WTC11 (cell line): ENCODE measurements around the gene METTL5.

Experiments
- CREM ChIP-seq: sonication (generic); formaldehyde crosslinking; IDR thresholded peaks from 2 replicates; pipeline ENCODE4 v1.8.1; 2022; ENCODE audit warnings: mild to moderate bottlenecking, missing genetic modification reagents, moderate library complexity
- ETV6 ChIP-seq: sonication (generic); formaldehyde crosslinking; IDR thresholded peaks from 2 replicates; pipeline ENCODE4 v1.8.1; 2022; ENCODE audit warnings: mild to moderate bottlenecking, missing genetic modification reagents
- NFE2L1 ChIP-seq: sonication (generic); formaldehyde crosslinking; IDR thresholded peaks from 2 replicates; pipeline ENCODE4 v1.8.1; 2023; ENCODE audit warnings: missing genetic modification reagents
- PRRX2 ChIP-seq: fragments of 250-450 bp; sonication (Bioruptor Pico); IDR thresholded peaks from 2 replicates; pipeline ENCODE4 v1.8.0; 2021; ENCODE audit warnings: mild to moderate bottlenecking
- TEAD1 ChIP-seq: sonication (generic); formaldehyde crosslinking; IDR thresholded peaks from 2 replicates; pipeline ENCODE4 v1.8.0; 2022; ENCODE audit warnings: mild to moderate bottlenecking, missing genetic modification reagents
- ZBTB21 ChIP-seq: sonication (generic); formaldehyde crosslinking; IDR thresholded peaks from 2 replicates; pipeline ENCODE4 v1.8.1; 2023; ENCODE audit warnings: mild to moderate bottlenecking, missing genetic modification reagents, borderline replicate concordance
- TF ChIP-seq, protein P1 (sequence below): sonication (generic); formaldehyde crosslinking; IDR thresholded peaks from 2 replicates; pipeline ENCODE4 v1.8.0; 2022; ENCODE audit warnings: mild to moderate bottlenecking, missing genetic modification reagents
- TF ChIP-seq, protein P2 (sequence below): fragments of 200-600 bp; IDR thresholded peaks from 2 replicates; pipeline ENCODE4 v1.8.0; 2022; ENCODE audit warnings: antibody characterized with exemption
- TF ChIP-seq, protein P3 (sequence below): sonication (generic); formaldehyde crosslinking; IDR thresholded peaks from 2 replicates; pipeline ENCODE4 v1.8.0; 2023; ENCODE audit warnings: missing genetic modification reagents
- TF ChIP-seq, protein P4 (sequence below): sonication (generic); formaldehyde crosslinking; IDR thresholded peaks from 2 replicates; pipeline ENCODE4 v1.8.0; 2022; ENCODE audit warnings: mild to moderate bottlenecking, missing genetic modification reagents
- TF ChIP-seq, protein P5 (sequence below): sonication (generic); formaldehyde crosslinking; conservative IDR thresholded peaks from 2 replicates; pipeline ENCODE4 v1.8.1; 2022; ENCODE audit warnings: mild to moderate bottlenecking, missing genetic modification reagents
- TF ChIP-seq, protein P6 (sequence below): sonication (generic); formaldehyde crosslinking; IDR thresholded peaks from 2 replicates; pipeline ENCODE4 v1.8.1; 2022; ENCODE audit warnings: low read depth, mild to moderate bottlenecking, moderate library complexity, missing genetic modification reagents, borderline replicate concordance
- TF ChIP-seq, protein P7 (sequence below): sonication (generic); formaldehyde crosslinking; IDR thresholded peaks from 2 replicates; pipeline ENCODE4 v1.8.1; 2023; ENCODE audit warnings: mild to moderate bottlenecking, missing genetic modification reagents

DNA sequence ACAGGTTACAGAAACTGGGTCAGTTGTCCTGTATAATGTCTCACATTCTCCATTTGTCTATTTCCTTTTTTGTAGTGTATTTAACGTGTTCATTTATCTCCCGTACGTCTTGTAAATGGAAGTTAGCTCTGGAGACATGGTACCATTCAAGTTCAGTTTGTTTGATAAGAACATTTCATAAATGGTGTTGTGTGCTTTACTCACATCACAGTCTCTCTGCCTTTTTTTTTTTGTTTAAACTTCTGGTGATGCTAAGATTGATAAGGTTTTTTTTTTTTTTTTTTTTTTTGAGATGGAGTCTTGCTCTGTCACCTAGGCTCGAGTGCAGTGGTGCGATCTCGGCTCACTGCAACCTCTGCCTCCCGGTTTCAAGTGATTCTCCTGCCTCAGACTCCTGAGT, 44.2 kb upstream of the METTL5 start:
- no peak for TF ChIP-seq CREM (CRISPR knock-in tag)
- TF ChIP-seq, protein P1, sequence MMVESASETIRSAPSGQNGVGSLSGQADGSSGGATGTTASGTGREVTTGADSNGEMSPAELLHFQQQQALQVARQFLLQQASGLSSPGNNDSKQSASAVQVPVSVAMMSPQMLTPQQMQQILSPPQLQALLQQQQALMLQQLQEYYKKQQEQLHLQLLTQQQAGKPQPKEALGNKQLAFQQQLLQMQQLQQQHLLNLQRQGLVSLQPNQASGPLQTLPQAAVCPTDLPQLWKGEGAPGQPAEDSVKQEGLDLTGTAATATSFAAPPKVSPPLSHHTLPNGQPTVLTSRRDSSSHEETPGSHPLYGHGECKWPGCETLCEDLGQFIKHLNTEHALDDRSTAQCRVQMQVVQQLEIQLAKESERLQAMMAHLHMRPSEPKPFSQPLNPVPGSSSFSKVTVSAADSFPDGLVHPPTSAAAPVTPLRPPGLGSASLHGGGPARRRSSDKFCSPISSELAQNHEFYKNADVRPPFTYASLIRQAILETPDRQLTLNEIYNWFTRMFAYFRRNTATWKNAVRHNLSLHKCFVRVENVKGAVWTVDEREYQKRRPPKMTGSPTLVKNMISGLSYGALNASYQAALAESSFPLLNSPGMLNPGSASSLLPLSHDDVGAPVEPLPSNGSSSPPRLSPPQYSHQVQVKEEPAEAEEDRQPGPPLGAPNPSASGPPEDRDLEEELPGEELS (CRISPR knock-in tag), result no peak
- TF ChIP-seq, protein P2, sequence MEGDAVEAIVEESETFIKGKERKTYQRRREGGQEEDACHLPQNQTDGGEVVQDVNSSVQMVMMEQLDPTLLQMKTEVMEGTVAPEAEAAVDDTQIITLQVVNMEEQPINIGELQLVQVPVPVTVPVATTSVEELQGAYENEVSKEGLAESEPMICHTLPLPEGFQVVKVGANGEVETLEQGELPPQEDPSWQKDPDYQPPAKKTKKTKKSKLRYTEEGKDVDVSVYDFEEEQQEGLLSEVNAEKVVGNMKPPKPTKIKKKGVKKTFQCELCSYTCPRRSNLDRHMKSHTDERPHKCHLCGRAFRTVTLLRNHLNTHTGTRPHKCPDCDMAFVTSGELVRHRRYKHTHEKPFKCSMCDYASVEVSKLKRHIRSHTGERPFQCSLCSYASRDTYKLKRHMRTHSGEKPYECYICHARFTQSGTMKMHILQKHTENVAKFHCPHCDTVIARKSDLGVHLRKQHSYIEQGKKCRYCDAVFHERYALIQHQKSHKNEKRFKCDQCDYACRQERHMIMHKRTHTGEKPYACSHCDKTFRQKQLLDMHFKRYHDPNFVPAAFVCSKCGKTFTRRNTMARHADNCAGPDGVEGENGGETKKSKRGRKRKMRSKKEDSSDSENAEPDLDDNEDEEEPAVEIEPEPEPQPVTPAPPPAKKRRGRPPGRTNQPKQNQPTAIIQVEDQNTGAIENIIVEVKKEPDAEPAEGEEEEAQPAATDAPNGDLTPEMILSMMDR, result no peak
- TF ChIP-seq TEAD1 (CRISPR knock-in tag), result no peak
- TF ChIP-seq ETV6, result no peak
- TF ChIP-seq, protein P3, sequence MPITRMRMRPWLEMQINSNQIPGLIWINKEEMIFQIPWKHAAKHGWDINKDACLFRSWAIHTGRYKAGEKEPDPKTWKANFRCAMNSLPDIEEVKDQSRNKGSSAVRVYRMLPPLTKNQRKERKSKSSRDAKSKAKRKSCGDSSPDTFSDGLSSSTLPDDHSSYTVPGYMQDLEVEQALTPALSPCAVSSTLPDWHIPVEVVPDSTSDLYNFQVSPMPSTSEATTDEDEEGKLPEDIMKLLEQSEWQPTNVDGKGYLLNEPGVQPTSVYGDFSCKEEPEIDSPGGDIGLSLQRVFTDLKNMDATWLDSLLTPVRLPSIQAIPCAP (CRISPR knock-in tag), result no peak
- no peak for TF ChIP-seq ZBTB21 (CRISPR knock-in tag)
- TF ChIP-seq, protein P4, sequence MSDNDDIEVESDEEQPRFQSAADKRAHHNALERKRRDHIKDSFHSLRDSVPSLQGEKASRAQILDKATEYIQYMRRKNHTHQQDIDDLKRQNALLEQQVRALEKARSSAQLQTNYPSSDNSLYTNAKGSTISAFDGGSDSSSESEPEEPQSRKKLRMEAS, result no peak
- TF ChIP-seq NFE2L1, result no peak
- TF ChIP-seq, protein P5, sequence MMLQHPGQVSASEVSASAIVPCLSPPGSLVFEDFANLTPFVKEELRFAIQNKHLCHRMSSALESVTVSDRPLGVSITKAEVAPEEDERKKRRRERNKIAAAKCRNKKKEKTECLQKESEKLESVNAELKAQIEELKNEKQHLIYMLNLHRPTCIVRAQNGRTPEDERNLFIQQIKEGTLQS (CRISPR knock-in tag), result no peak
- TF ChIP-seq, protein P6, sequence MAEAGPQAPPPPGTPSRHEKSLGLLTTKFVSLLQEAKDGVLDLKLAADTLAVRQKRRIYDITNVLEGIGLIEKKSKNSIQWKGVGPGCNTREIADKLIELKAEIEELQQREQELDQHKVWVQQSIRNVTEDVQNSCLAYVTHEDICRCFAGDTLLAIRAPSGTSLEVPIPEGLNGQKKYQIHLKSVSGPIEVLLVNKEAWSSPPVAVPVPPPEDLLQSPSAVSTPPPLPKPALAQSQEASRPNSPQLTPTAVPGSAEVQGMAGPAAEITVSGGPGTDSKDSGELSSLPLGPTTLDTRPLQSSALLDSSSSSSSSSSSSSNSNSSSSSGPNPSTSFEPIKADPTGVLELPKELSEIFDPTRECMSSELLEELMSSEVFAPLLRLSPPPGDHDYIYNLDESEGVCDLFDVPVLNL (CRISPR knock-in tag), result no peak
- no peak for TF ChIP-seq PRRX2 (CRISPR knock-in tag)
- TF ChIP-seq, protein P7, sequence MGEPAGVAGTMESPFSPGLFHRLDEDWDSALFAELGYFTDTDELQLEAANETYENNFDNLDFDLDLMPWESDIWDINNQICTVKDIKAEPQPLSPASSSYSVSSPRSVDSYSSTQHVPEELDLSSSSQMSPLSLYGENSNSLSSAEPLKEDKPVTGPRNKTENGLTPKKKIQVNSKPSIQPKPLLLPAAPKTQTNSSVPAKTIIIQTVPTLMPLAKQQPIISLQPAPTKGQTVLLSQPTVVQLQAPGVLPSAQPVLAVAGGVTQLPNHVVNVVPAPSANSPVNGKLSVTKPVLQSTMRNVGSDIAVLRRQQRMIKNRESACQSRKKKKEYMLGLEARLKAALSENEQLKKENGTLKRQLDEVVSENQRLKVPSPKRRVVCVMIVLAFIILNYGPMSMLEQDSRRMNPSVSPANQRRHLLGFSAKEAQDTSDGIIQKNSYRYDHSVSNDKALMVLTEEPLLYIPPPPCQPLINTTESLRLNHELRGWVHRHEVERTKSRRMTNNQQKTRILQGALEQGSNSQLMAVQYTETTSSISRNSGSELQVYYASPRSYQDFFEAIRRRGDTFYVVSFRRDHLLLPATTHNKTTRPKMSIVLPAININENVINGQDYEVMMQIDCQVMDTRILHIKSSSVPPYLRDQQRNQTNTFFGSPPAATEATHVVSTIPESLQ (CRISPR knock-in tag), result no peak
